PC-9 (cell line): ENCODE data around the gene DDX23. TPM values are rescaled to one million over a fixed set of nuclear protein-coding genes. Genes with fewer than 3 reads are reported as not detected.

Source experiments
- BruUV-seq: library from RNA; stranded (reverse); fragments of 400-500 nt; replicated peaks from 2 replicates; lab custom pipeline; 2021; lab: Mats Ljungman, UMichigan
- CTCF ChIA-PET: fragments of 300-600 bp; sonication (Branson Sonifier 250); formaldehyde crosslinking; loops from one replicate; lab custom pipeline; 2022; ENCODE audit warnings: antibody characterized with exemption; lab: Charles Lee
- POLR2A ChIA-PET: fragments of 300-600 bp; sonication (Branson Sonifier 250); formaldehyde crosslinking; loops from one replicate; lab custom pipeline; 2022; ENCODE audit warnings: antibody characterized with exemption; ENCODE audit not compliant: unreplicated experiment; lab: Charles Lee
- DNase-seq, 2 experiments: peaks; one replicate each; pipeline versions ENCODE4 v3.0.0 to v3.0.0-alpha.2; 2015 to 2022; ENCODE audit warnings: mixed read lengths in 1 of 2
- H2AFZ ChIP-seq: fragments of 200-600 bp; sonication (generic); 2 replicates; pipeline ENCODE4 v1.8.1; 2017; ENCODE audit warnings: antibody characterized with exemption
- H3F3A ChIP-seq: fragments of 200-600 bp; sonication (generic); 2 replicates; pipeline ENCODE4 v1.8.1; 2017; ENCODE audit warnings: antibody characterized with exemption, mild to moderate bottlenecking, low read depth; ENCODE audit not compliant: insufficient read depth
- H3K27ac ChIP-seq: fragments of 200-600 bp; sonication (generic); 2 replicates; pipeline ENCODE4 v1.6.1; 2016; ENCODE audit warnings: mixed run types
- H3K27me3 ChIP-seq: fragments of 200-600 bp; sonication (generic); 2 replicates; pipeline ENCODE4 v1.6.1; 2016; ENCODE audit warnings: low read depth, mixed run types; ENCODE audit not compliant: insufficient read depth
- H3K36me3 ChIP-seq: fragments of 200-600 bp; sonication (generic); 2 replicates; pipeline ENCODE4 v1.6.1; 2016; ENCODE audit warnings: low read depth, mixed run types
- H3K4me1 ChIP-seq: fragments of 200-600 bp; sonication (generic); replicated peaks from 2 replicates; pipeline ENCODE4 v1.6.1; 2016; ENCODE audit warnings: mixed run types; ENCODE audit not compliant: insufficient read depth
- H3K4me2 ChIP-seq: fragments of 200-600 bp; sonication (generic); 2 replicates; pipeline ENCODE4 v1.6.1; 2017; ENCODE audit warnings: mixed run types
- H3K4me3 ChIP-seq: fragments of 200-600 bp; sonication (generic); 2 replicates; pipeline ENCODE4 v1.6.1; 2016; ENCODE audit warnings: mixed run types
- H3K79me2 ChIP-seq: fragments of 200-600 bp; sonication (generic); 2 replicates; pipeline ENCODE4 v1.6.1; 2017; ENCODE audit warnings: low read depth, mixed run types
- H3K9me2 ChIP-seq: fragments of 200-600 bp; sonication (generic); 2 replicates; pipeline ENCODE4 v1.8.1; 2017; ENCODE audit warnings: mild to moderate bottlenecking; ENCODE audit not compliant: insufficient read depth
- H3K9me3 ChIP-seq: fragments of 200-600 bp; sonication (generic); 2 replicates; pipeline ENCODE4 v1.8.1; 2016; ENCODE audit warnings: low read depth; ENCODE audit not compliant: insufficient read depth
- H4K20me1 ChIP-seq: fragments of 200-600 bp; sonication (generic); 2 replicates; pipeline ENCODE4 v1.8.1; 2017; ENCODE audit not compliant: insufficient read depth
- EZH2 ChIP-seq: fragments of 200-600 bp; sonication (generic); IDR thresholded peaks from 2 replicates; pipeline ENCODE4 v1.8.0; 2017; ENCODE audit warnings: antibody characterized with exemption, low read depth
- intact Hi-C: fragments of 100-400 bp; cut with micrococcal nuclease; formaldehyde crosslinking; loops from one replicate; pipeline ENCODE4 v1.10.0; 2022; ENCODE audit not compliant: unreplicated experiment
- total RNA-seq: library from RNA; stranded (reverse); gene quantifications from 2 replicates; pipeline ENCODE4 v1.2.3, GENCODE V29; 2021
- TF ChIP-seq, protein P1 (sequence below): fragments of 200-600 bp; sonication (generic); conservative IDR thresholded peaks from 2 replicates; pipeline ENCODE4 v1.6.1; 2017; ENCODE audit warnings: mixed run types, antibody characterized with exemption, mild to moderate bottlenecking, moderate library complexity

The DDX23 gene
- total RNA-seq, 1 experiment from 2014 or later, result 91.4 TPM

DNA sequence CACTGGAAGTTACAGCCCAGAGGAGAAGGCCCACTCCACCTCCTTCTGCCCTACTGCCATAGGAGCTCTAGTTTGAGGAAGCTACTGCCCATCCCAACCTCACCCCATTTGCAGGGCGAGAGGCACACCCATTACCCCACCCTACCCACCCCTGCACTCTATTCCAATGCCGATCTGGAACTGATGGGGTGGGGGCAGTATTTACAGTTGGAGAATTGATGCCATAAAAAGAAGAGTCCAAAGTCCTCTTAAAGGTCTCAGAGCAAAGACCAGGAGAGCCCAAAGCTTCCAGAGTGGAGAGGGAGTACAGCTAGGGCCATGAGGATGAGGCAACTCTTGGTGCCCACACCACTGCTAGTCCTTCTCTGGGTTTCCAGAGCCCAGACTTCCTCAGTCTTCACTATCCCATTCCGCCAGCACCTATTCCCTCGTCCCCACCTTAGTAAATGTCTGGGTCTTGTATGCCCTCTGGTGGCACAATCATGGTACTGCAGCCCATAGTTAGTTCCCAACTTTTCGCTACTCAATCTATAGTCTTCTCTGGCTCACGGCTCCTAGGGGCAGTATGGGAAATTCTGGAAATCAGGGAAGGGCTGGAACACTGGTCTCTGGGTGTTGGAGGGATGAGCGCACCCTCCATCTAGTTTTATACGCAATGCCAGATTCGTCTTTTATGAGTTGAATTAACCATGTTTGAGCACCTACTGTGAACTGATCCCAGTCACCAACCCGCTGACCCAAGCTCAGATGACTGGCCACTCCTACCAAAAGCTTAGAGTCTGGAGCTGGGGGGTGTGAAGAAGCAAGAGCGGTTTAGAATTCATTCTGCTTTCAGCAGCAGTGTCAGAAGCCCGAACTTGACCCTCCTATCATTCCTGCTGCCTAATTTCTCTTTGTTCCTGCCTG is 56.2 kb downstream of the DDX23 start:
- H3K9me2 ChIP-seq, result no peaks in the 10 kb centered on the region
- H3K4me3 ChIP-seq, result no peak overlapping the region
- no peaks in the 10 kb centered on the region for H3K9me3 ChIP-seq
- POLR2A ChIA-PET, result interaction anchor here (0.6 kb wide), 1 partner anchor 285 kb away, joined by 5 read pairs; no protein-coding TSS in a partner anchor
- CTCF ChIA-PET, result interaction anchor here (1.6 to 3.4 kb wide), 3 partner anchors 19 to 43 kb away, joined by 5 to 35 read pairs (median 14); no protein-coding TSS in a partner anchor
- intact Hi-C loops, result loop anchor here (1.0 to 5.0 kb wide), 3 partner anchors 43 to 254 kb away; partner anchors contain the start of gene KANSL2
- peak overlapping the region; percentile 78 for H3K27ac ChIP-seq
- peaks cover 21% of the 10 kb centered on the region for H3K4me1 ChIP-seq
- BruUV-seq, result no TSS peak
- no peaks in the 10 kb centered on the region for H3K36me3 ChIP-seq
- DNase-seq, result peak; percentile 57 to 67
- no peaks in the 10 kb centered on the region for H4K20me1 ChIP-seq
- TF ChIP-seq EZH2, result no peak
- TF ChIP-seq, protein P1, sequence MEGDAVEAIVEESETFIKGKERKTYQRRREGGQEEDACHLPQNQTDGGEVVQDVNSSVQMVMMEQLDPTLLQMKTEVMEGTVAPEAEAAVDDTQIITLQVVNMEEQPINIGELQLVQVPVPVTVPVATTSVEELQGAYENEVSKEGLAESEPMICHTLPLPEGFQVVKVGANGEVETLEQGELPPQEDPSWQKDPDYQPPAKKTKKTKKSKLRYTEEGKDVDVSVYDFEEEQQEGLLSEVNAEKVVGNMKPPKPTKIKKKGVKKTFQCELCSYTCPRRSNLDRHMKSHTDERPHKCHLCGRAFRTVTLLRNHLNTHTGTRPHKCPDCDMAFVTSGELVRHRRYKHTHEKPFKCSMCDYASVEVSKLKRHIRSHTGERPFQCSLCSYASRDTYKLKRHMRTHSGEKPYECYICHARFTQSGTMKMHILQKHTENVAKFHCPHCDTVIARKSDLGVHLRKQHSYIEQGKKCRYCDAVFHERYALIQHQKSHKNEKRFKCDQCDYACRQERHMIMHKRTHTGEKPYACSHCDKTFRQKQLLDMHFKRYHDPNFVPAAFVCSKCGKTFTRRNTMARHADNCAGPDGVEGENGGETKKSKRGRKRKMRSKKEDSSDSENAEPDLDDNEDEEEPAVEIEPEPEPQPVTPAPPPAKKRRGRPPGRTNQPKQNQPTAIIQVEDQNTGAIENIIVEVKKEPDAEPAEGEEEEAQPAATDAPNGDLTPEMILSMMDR, result peak; percentile 99
- H3K79me2 ChIP-seq, result no peaks in the 10 kb centered on the region
- H3F3A ChIP-seq, result peaks cover 27% of the 10 kb centered on the region
- 0 out of 2 replicates have a peak overlapping the region, but pooled peaks have one; percentile 69 for H2AFZ ChIP-seq
- peak overlapping the region; percentile 58 for H3K4me2 ChIP-seq
- H3K27me3 ChIP-seq, result no peaks in the 10 kb centered on the region

DNA sequence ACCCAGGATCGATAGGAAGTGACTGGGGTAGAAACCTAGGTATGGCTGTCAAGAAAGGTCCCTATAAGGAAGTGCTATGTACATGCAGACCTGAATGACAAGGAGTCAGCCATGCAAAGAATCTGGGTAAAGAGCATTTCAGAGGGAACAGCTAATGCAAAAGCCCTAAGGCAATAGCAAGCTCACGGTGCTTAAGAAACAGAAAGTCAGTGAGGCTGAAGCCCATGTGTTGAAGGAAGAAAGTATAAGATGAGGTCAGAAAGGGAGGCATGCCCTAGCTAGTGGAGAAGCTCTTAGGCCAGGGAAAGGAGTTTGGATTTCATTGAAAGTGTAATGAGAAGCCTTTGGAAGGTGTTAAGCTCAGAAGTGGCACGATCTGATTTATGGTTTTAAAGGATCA is 57.1 kb downstream of the DDX23 start:
- H3F3A ChIP-seq, result peaks cover 27% of the 10 kb centered on the region
- peak overlapping the region; percentile 78 for H3K27ac ChIP-seq
- peak; percentile 52 to 99 for DNase-seq
- intact Hi-C loops, result loop anchor here (1.0 to 5.0 kb wide), 3 partner anchors 42 to 253 kb away; partner anchors contain the start of gene KANSL2
- ChIA-PET CTCF (interaction anchor here (1.6 to 3.4 kb wide), 3 partner anchors 20 to 42 kb away, joined by 5 to 35 read pairs (median 14); no protein-coding TSS in a partner anchor), POLR2A (interaction anchor here (0.6 to 0.8 kb wide), 6 partner anchors 20 to 629 kb away, joined by 3 to 6 read pairs (median 4); no protein-coding TSS in a partner anchor)
- H3K4me3 ChIP-seq, result no peak overlapping the region
- H3K9me2 ChIP-seq, result no peaks in the 10 kb centered on the region
- no TSS peak for BruUV-seq
- H3K9me3 ChIP-seq, result no peaks in the 10 kb centered on the region
- no peak for TF ChIP-seq EZH2
- TF ChIP-seq, protein P1, result no peak
- H3K27me3 ChIP-seq, result no peaks in the 10 kb centered on the region
- peaks cover 27% of the 10 kb centered on the region for H3K4me1 ChIP-seq
- peak overlapping the region; percentile 58 for H3K4me2 ChIP-seq
- H3K36me3 ChIP-seq, result no peaks in the 10 kb centered on the region
- no peaks in the 10 kb centered on the region for H3K79me2 ChIP-seq
- H2AFZ ChIP-seq, result no peak overlapping the region
- H4K20me1 ChIP-seq, result no peaks in the 10 kb centered on the region

DNA sequence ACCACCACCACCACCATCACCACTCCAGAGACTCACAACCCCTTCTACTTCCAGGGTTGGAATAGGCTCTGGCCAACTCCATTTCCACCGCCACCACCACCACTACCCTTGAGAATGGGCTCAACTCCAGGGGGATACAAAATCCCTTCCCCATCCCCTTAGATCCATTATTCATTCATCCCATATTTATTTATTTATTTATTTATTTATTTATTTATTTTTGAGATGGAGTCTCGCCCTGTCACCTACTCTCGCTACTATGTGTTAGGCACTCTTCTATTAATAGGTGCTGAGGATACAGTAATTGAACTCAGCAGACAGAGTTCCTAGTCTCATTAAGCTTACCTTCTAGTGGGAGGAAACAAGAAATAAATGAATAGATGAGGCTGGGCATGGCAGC is 58.3 kb downstream of the DDX23 start:
- CTCF ChIA-PET, result interaction anchor here (3.4 kb wide), 1 partner anchor 40 kb away, joined by 35 read pairs; no protein-coding TSS in a partner anchor
- H3K4me2 ChIP-seq, result peak overlapping the region; percentile 58; the same call in 1 of the 2 replicates
- no peak for DNase-seq

More for the DNA sequence above, 58.3 kb downstream of the DDX23 start:
- H3K27ac ChIP-seq, result peak overlapping the region; percentile 78
- no peak overlapping the region for H2AFZ ChIP-seq
- H3K4me3 ChIP-seq, result no peak overlapping the region
- H3F3A ChIP-seq, result peaks cover 27% of the 10 kb centered on the region
- no peaks in the 10 kb centered on the region for H3K9me3 ChIP-seq
- POLR2A ChIA-PET, result no interaction called here
- no peaks in the 10 kb centered on the region for H3K36me3 ChIP-seq
- H3K4me1 ChIP-seq, result peaks cover 29% of the 10 kb centered on the region
- BruUV-seq, result no TSS peak
- H3K9me2 ChIP-seq, result no peaks in the 10 kb centered on the region
- no peak for TF ChIP-seq EZH2
- TF ChIP-seq, protein P1, result no peak
- H3K79me2 ChIP-seq, result no peaks in the 10 kb centered on the region
- intact Hi-C loops, result no loop called here
- H4K20me1 ChIP-seq, result no peaks in the 10 kb centered on the region
- H3K27me3 ChIP-seq, result no peaks in the 10 kb centered on the region
